ENCODE results near the gene ZNF827.

The ZNF827 gene

DNA sequence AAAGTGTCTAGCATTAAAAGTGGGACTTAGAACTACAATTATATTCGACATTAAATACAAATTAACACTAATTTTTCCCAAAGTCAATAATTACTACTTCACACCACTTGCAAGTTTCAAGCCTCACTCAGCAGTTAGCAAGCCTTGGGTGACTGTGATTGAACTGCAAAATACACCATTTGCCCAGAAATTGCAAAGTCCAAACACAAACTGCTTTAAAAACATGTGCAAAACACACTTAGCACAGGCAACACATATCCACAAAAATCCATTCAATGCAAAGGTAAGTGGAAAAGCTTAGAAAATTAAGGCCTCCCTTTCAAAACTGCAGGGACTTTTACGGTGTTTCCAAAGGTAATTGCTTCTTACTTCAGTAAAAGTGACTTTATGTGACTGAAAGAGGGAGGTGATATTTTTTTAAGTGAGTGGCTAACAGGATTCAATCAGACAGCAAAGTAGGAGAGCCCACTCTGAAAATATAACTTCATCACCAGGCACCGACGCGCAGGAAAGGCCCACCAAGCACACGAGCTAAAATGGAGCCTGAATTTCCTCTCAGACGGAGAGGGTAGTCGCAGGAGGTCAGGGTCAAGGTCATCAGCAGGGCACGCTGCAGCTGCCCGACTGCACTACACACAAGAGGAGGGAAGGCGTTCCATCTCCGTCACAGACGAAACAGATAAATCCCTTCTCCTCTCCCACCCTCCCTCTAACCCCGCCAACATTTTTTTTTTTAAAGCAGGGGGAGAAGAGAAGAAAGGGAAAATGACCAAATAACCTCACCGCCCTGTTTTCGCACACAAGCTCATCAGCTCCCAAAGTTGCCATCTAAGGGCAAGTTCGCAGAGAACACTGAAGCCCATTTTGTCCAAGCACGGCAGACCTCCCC is 3.1 kb downstream of the ZNF827 start:
- peak in 2 of 3 experiments; percentile 4 to 7 for DNase-seq (ENCODE audit: low read depth in 2 of 3, low spot score in 2 of 3)

DNA sequence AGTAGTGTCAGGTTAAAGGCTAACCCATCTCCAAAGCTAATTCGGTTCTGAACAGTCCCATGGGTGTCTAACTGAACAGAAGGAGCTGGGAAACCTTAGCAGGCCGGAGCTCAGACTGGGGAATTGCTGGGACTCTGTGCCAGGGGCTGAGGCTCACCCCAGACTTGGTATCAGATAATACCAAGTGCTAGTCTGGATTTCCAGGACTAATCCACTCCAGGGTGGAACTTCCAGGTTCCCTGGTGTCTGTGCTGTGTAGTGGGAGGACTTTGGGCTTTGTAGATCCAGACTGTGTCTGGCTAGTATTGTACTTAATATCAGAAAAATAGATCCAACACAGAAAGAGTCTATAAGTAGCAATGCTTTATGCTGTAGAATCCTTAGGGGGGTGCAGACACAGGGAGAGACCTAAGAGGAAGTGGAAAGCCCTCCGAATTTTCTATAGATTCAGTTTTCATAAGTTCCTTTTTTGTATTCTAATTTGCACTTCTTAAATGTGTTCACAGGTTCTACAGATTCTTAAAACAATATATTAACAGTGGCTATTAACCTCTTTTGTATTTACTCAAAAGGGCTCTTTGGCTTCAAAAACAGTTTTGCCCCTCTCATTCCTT is 4.1 kb downstream of the ZNF827 start:
- DNase-seq (ENCODE audit: low read depth in 2 of 3, low spot score in 2 of 3) = no peak

DNA sequence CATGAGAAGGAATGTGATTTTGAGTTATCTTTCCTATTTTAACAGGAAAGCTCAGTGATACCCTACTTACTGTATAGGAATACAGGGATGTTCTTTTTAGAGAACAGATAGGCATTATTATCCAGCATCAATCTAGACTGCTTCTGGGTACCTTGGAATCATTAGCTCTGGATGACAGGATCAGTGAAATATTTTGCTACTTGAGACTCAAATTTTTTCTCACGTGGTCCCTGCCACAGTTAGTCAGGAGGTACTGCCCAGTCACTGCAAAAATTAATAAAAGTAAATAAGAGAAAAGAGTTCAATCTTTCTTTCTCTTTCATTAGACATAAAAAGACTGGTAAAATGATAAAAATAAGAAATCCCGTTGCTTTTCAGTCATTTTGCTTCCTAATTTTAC is 5.5 kb downstream of the ZNF827 start:
- DNase-seq (ENCODE audit: low read depth in 2 of 3, low spot score in 2 of 3) = no peak

DNA sequence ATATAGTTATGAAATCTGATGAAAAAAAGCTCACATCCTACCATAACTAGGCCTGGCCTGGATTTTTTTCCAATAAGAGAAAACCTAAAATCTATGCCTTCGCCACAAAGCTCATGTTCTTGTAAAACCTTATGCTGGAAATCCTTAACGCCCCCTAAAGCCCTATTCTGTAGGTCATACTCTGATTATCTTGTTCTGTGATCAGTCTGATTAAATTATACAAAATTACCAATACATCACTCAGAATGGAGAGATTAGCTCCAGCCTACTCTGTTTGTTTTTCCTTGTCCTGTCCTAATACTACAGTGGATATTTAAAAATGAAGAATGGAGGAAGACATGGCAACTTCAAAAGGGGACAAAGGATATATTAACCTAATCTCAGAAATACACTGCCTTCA is 7.2 kb downstream of the ZNF827 start:
- no peak for DNase-seq (ENCODE audit: low read depth in 2 of 3, low spot score in 2 of 3)

DNA sequence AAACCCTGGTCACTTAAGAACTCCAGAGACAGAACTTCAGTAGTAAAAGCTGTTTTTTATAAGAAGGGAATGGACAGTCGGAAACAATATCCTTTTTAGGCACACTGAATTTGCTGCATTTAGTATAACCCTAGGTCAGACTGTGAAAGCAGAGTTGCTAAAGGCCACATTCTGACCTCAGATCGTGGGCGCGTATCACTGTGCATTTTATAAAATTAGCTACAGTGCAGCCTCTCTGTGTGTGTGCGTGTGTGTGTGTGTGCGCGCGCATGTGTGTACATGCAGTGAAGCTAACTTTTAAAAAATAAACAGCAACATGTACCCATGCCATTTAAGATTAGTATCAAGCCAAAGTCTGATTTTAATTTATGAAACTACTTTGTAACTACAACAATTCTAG is 8.0 kb downstream of the ZNF827 start:
- DNase-seq (ENCODE audit: low read depth in 2 of 3, low spot score in 2 of 3) = no peak

DNA sequence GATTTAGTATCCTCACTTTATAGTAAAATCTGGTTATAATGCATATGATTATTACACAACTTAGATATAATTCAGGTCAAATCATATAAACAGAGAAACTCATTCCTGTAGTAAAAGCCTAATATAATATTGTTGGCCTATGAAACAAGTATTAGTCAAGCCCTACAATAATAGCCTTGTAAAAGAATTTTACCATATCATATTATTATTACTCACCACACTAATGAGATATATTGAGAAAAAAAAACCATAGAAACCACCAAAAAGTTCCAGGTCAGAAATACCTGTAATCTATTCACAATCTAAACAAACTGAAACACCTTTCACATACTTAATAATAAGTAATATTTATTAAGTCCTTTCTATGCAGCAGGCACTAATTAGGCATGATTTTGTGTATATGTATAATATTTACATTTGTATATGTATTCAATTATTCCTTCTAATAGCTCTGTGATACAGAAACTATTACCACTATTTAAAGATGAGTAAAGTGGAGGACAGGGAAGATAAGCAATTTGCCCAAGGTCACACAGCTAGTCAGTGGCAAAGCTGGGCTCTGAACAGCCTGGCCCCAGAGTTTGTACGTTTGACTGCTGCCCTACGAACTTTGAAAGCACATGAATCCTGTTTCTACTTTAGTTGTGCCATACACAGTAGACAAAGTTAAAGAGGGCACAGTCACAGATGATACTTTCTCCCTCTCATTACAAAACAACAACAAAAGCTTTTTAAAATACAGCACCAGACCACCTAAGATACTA is 9.0 kb downstream of the ZNF827 start:
- DNase-seq (ENCODE audit: low read depth in 2 of 3, low spot score in 2 of 3) = no peak

DNA sequence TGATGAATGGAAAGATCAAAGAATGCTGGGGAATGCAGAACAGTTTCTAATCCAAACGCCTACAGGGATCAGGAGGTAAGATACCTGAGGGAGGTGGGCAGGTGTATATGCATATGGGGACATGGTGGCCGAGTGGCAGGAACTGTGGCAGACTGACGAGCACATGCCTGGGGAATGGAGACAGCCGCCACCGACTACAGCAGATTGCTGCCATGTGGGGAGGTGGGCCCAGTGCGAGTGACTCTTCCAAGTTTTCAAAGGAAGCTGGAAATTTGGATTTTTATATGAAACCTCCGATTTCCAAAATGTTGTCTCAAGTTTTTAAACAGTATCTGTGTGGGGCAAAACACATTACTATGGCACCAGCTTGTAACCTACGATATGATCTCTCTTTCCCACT is 9.9 kb downstream of the ZNF827 start:
- DNase-seq (ENCODE audit: low read depth in 2 of 3, low spot score in 2 of 3) = no peak

DNA sequence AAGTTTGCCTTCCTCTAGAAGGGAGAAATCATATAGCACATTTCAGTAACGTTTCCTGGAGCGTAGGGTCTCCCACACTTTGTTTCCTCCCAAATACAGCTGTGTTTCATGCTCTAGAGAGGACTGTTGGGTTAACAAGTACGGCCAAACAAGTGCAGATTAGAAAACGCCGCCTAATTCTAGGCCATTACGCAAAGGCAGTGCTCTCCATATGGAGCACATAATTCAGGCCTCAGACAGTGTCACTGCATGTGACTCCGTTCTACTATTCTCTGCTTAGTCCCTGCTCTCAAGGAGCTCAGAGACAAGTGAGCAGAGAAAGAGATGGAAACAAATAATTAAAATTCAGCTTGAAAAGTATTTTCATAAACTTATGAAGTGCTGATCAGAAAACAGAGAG is 11.6 kb downstream of the ZNF827 start:
- no peak for DNase-seq (ENCODE audit: low read depth in 2 of 3, low spot score in 2 of 3)

DNA sequence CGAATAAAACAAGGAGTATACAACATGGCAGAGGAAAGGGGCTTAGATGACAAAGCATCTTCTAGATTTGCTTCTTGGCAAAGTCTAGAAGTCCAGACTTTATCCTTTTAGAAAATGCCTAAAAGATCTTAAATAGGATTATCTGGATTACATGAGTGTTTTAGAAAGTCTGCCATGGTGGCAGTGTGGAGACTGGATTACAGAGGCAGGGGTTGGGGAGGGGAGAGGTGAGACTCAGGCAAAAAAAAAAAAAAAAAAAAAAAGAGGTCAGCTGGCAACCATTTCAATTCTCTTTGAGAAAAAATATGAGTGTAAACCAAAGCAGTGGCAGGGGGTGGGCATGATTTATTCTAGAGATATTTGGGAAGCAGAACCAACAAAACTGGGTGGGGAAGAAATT is 17.4 kb downstream of the ZNF827 start:
- DNase-seq (ENCODE audit: low read depth in 2 of 3, low spot score in 2 of 3) = no peak

DNA sequence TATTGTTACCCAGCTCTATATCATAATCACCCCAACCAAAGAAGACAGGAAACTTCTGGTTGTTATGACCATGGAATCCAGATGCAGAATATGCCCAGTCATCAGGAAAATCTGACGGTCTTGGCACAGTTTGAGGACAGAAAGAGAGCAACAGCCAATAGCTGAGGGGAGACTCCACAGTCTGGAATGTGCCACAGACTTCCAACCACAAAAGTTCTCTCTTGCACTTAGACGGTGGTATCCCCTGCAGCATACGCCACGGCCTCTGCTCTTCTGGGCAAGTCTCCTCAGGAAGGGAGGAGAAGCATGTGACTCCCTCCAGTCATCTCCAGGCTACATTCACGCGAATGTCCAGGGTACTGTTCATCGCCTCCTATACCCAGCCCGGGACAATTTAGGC is 18.4 kb downstream of the ZNF827 start:
- no peak for DNase-seq (ENCODE audit: low read depth in 2 of 3, low spot score in 2 of 3)

DNA sequence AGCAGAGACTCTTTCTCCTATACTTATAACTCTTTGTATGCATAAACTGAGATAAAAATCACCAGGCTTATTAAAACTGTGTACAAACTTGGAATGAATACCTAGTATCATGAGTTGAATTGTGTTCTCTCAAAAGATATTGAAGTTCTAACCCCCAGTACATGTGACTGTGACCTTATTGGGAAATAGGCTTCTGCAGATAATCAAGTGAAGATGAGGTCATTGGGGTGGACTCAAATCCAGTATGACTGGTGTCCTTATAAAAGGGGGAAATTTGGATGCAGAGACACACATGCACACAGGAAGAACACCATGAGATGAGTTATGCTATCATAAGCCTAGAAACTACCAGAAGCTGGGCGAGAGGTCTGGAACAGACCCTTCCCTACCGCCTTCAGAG is 26.2 kb downstream of the ZNF827 start:
- DNase-seq (ENCODE audit: low read depth in 2 of 3, low spot score in 2 of 3) = no peak

DNA sequence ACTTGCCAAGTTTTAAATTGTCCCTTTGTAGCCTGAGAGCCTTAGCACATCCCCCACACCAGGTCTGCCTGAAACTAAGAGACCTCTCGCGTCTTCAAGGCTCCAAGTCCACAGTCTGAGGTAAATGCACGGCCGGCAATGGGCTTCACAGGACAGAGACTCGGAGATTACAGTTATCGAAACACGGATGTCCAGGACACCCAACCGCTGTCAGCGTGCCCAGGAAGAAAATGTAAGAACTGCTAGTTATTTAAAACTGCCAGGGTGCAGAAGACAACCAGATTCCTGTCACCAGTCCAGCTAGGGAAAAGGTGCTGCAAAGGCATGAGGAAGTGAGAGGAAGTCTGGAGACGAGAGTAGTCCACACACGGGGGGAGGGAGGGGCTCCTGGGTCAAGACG is 28.9 kb downstream of the ZNF827 start:
- no peak for DNase-seq (ENCODE audit: low read depth in 2 of 3, low spot score in 2 of 3)

DNA sequence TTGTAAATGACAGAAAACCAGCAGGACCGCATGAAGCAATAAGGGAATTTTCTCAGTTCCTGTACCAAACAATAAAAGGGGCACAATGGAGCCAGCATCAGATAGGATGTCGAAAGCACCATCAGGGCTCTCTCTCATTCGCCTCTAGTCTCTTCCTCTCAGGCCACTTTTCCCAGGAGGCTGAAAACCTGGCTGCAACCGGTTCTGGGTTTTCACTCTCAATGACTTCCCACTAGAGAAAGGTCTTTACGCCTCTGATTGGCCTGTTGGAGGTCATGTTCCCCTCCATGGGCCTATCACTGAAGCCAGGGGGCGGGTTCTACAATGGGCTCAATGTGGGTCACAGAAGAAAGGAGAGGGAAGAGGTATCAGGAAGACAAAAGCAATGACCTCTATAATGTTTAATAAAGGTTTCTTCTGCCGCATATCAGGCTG is 29.3 kb downstream of the ZNF827 start:
- no peak for DNase-seq (ENCODE audit: low read depth in 2 of 3, low spot score in 2 of 3)

DNA sequence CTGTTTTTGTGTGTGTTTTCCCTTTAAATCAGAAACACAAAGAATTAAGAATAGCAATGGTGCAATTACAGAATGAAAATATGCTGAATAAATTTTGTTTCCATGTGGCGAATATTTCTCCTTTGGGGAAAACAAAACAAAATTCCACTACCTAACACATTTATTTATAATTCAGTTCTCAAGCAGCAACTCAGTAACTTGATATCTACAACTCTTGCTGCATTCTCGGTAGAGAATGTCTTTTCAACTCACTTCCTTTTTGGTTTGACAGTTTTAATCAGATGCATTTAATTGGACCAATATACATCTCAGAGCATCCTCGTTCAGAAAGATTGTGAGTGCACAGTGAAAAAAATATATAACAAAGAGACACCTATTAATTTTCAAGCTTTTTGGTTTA is 30.8 kb downstream of the ZNF827 start:
- DNase-seq (ENCODE audit: low read depth in 2 of 3, low spot score in 2 of 3) = no peak

DNA sequence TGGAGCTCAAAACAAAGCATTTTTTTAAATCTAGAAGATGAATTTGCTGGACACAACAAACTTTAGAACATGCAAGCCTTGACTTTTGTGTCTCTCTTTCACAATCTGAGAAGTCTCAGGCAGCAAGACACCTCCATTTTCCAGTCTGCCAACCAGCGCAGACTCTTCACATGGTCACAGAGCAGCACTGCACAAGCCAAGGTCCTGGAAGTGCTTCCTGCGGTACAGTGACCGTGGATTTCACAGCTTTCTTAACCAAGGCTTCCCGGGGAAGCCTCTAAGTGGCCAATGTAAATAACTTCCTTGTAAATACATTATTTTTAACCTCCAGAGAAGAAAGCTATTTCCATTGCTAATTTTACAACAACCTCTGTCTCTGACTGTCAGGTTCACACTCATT is 31.2 kb downstream of the ZNF827 start:
- no peak for DNase-seq (ENCODE audit: low read depth in 2 of 3, low spot score in 2 of 3)

DNA sequence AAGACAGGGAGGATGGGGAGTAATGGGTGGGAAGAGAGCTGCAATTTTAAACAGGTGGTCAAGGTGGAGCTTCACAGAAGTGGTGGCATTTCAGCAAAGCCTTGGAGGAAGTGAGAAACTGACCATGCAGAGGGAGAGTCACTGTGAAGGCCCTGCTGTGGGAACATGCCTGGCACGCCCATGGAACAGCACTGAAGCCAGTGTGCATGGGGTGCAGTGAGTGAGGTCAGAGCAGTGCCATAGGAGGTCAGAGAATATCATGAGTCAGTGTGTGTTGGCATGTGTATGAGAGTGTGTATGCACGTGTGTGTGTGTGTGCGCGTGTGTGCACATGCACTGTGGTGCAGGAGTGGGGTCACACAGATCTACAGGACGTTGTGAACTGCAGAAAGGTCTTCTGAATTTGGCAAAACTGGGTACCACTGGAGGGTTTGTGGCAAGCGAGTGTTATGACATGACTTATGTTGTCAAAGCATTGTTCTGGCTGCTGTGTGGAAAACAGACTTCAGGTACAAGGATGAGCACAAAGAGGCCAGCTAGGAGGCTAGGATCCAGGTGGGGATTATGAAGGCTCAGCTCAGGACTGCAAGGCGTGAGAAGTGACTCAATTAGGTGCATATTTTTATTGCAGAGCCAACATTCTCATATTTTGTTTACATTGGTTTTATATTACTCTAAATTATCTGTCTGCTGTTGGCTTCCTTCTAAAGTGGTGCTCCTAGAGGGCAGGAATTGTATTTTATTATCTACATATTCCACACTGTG is 34.0 kb downstream of the ZNF827 start:
- DNase-seq (ENCODE audit: low read depth in 2 of 3, low spot score in 2 of 3) = no peak

DNA sequence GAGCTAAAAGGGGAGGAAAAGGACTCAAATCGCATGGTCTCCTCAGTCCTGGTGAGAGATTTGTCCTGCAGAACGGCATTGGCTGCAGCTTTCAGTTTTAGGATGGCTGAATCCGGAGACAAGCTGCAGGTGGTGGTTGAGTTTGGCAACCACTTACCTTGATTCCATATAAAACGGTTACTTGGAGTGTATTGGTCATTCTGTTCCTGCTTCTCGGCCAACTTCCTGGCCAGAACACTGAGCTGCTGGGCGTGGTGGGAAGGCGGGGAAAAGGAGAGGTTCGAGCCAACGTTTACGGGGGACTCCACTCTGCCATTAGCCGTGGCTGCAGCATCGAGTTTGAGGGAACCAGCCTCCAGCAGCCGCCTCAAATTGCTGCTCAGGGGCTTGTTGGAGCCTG is 36.1 kb downstream of the ZNF827 start:
- no peak for DNase-seq (ENCODE audit: low read depth in 2 of 3, low spot score in 2 of 3)

DNA sequence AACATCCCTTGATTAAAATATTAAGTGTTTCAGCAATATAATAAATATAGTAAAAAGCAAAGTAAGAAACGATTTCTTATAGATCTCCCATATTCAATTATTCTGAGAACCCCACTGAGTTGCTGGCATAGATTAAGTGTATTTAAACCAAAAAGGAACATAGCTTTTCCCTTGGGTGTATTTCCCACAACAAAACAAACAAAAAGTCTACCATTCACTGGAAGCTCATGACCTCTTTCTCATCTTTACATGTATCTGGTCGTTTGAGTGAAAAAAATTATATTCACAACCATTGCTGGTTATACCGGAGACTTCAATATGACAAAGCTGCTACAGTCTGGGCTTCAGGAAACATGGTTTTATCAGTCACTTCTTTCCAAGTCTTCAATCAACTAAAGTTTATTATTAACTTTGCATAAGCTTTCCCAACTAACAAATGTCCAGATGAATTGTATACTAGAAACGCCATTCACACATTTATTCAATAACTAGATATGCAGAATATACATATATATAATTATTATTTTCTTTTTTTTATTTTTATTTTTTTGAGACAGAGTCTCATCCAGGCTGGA is 38.6 kb downstream of the ZNF827 start:
- no peak for DNase-seq (ENCODE audit: low read depth in 2 of 3, low spot score in 2 of 3)

DNA sequence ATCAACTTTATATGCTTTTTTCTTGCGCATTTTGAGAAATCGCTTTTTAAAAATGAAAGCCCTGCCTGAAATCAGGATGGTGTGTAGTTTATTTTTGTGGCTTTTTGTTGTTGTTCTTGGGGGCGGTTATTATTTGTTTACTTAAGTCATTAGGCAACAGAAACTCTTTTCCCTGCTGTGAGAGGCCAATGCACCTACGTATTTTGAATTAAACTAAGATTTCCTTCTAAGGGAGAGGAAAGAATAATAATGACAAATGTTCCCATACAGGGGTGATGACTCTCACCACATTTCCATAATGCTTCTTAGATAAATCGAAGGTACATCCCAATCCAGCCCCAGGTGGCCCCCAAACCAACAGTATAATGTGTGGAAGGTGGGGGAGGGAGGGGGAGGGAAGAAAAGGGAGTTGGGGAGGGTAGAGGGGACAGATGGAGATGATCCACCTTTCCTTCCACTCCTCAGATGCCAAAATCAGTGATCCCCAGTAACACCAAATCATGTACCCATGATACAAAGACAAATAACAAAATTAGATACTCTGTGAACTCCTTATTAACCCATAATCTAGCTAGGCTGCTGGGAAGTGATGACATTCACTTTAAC is 39.6 kb downstream of the ZNF827 start:
- DNase-seq (ENCODE audit: low read depth in 2 of 3, low spot score in 2 of 3) = no peak

DNA sequence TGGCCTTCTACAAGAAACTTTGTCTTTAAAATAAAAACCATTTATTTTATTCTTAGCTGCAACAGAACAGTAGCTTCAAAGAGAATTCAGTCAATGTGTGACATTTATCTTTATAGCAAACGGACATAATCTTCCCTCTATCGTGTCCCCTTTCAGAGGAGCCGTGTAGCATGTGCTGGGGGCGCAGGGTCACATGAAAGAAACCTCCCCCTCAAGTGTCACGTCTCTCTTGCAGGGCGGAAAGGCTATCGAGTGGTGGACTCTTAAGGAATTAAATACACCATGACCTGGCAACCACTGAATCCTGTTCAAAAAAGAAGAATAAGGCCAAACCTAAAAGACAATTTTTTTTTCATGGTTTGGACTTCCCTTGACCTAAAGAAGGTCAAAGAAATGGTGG is 40.2 kb downstream of the ZNF827 start:
- no peak for DNase-seq (ENCODE audit: low read depth in 2 of 3, low spot score in 2 of 3)

DNA sequence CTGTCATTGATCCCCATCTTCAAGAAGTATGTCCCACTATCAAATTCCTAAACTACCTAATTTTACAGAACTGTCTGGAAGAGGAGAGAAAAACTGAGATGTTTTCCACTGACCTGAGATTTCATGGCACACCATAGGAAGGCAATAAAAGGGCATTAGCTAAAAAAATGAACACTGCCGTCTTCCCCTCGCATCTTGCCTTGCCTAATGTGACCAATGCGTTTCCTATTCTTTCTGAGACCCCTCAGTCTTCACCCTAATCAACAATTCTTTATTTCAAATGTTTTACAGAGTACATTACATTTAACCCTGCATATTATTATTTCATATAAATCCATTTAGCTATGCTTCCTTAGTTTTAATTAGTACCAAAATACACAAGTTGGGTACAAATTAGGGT is 43.6 kb downstream of the ZNF827 start:
- DNase-seq (ENCODE audit: low read depth in 2 of 3, low spot score in 2 of 3) = no peak
